ENCODE measurements around the gene RELN. TPM values are rescaled to one million over a fixed set of nuclear protein-coding genes. Genes with fewer than 3 reads are reported as not detected.

RELN gene
- total and polyA plus RNA-seq, 9 donors: 0.68 to 8.7 (median 2.7) TPM

DNA sequence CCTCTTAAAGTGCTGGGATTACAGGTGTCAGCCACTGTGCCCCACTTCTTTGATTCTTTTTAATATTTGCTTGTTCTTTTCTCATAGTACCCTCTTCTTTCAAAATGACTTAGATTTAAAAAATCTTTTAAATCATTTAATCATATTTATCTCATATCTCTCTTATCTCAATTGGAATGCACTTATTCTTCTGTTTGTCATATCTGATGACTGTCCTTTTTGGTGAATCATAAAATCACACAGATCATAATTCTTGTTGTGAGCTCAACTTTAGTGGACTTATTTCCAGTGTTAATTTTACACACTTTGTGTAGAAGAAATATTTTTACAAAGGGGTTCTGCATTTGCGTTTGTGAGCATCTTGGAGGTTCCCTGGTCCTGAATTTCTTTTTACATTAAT is 323.1 kb downstream of the RELN start:
- no peaks in the 10 kb centered on the region for H3K4me1 ChIP-seq (ENCODE audit: insufficient read depth)
- H3K27ac ChIP-seq: no peak overlapping the region
- intact Hi-C loops (cut with DNase I): no loop called here
- WGBS, 3 donors: 84 to 96% (median 88%) methylated on average over 1 of the region's 1 CpG
- no peaks in the 10 kb centered on the region for H3K9me3 ChIP-seq
- no peak for TF ChIP-seq POLR2A (IDR thresholded peaks at IDR 0.05)
- TF ChIP-seq EP300 (IDR thresholded peaks at IDR 0.05): no peak
- no peaks in the 10 kb centered on the region for H3K36me3 ChIP-seq
- no peak for DNase-seq
- H3K27me3 ChIP-seq: no peaks in the 10 kb centered on the region
- H3K4me3 ChIP-seq: no peak overlapping the region

DNA sequence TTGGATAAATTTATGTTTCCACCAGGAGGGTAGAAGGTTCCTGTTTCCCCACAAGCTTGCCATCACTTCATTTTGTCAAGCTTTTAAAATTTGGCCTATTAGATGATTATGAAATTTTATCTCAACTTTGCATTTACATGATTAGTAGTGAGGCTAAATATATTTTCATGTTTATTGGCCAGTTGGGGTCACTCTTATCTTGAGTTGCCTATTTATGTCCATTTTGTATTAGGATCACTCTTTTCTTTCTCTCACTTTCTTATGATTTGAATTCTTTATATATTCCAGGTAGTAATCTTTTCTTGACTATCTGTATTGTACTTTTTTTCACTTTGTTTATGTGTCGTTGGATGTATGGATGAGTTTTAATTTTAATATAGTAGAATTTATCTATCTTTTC is 324.9 kb downstream of the RELN start:
- no peak overlapping the region for H3K4me3 ChIP-seq
- no peak for DNase-seq
- intact Hi-C loops (cut with DNase I): no loop called here
- no peaks in the 10 kb centered on the region for H3K27me3 ChIP-seq
- no peaks in the 10 kb centered on the region for H3K9me3 ChIP-seq
- TF ChIP-seq, protein P1, sequence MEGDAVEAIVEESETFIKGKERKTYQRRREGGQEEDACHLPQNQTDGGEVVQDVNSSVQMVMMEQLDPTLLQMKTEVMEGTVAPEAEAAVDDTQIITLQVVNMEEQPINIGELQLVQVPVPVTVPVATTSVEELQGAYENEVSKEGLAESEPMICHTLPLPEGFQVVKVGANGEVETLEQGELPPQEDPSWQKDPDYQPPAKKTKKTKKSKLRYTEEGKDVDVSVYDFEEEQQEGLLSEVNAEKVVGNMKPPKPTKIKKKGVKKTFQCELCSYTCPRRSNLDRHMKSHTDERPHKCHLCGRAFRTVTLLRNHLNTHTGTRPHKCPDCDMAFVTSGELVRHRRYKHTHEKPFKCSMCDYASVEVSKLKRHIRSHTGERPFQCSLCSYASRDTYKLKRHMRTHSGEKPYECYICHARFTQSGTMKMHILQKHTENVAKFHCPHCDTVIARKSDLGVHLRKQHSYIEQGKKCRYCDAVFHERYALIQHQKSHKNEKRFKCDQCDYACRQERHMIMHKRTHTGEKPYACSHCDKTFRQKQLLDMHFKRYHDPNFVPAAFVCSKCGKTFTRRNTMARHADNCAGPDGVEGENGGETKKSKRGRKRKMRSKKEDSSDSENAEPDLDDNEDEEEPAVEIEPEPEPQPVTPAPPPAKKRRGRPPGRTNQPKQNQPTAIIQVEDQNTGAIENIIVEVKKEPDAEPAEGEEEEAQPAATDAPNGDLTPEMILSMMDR (IDR thresholded peaks at IDR 0.05): no peak
- TF ChIP-seq POLR2A (IDR thresholded peaks at IDR 0.05) (no peak), EP300 (IDR thresholded peaks at IDR 0.05) (no peak)
- H3K36me3 ChIP-seq: no peaks in the 10 kb centered on the region
- H3K27ac ChIP-seq: no peak overlapping the region
- WGBS, 3 donors: 79 to 83% (median 80%) methylated on average over 1 of the region's 1 CpG
- no peaks in the 10 kb centered on the region for H3K4me1 ChIP-seq (ENCODE audit: insufficient read depth)

DNA sequence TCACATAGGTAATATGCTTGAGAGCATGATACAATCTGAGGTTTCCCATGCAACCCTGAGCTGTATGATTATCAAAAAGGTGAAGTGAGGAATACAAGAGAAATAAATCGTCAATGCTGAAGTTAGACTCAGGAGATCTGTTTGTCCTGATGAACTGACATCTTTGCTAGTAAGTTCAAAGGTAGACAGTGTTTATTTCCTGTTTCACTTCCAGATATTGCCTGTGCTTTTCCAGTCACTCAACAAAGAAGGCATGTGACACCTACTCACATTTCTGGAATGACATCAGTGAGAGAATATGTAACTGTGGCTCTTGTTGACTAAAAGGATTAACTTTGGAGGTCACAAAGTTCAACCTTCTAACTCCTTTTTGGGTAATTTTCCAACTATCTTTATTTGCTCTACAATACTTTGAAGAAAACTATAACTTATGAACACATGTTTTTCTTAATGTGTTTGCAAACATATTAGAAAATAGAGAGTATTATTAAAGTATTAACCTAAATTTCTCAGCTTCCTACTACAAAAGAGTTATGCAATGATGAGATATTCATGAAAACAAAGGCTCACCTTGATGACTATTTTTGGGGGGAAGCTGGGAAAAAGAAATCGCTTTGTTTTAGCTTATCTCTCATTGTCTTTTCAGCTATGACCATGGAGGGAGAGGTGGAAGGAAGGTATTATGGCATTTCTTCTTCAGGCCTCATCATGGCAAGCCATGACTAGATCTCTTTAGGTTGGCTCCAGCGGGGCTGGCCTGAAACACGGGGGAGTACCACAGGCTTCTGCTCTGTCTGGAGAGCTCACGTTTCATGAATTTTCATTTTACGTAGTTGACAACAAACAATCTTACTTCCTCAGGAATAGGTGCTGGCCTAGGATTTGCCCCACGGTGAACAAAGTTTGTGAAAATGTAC is 328.7 kb downstream of the RELN start:
- no peak overlapping the region for H3K27ac ChIP-seq
- no peaks in the 10 kb centered on the region for H3K9me3 ChIP-seq
- 76 to 78% (median 77%) methylated on average over 7 of the region's 7 CpGs for WGBS, 3 donors
- intact Hi-C loops (cut with DNase I): no loop called here
- H3K27me3 ChIP-seq: no peaks in the 10 kb centered on the region
- no peaks in the 10 kb centered on the region for H3K4me1 ChIP-seq (ENCODE audit: insufficient read depth)
- TF ChIP-seq EP300 (IDR thresholded peaks at IDR 0.05): no peak
- TF ChIP-seq, protein P1 (IDR thresholded peaks at IDR 0.05): no peak
- TF ChIP-seq POLR2A (IDR thresholded peaks at IDR 0.05): no peak
- DNase-seq: no peak
- no peaks in the 10 kb centered on the region for H3K36me3 ChIP-seq
- no peak overlapping the region for H3K4me3 ChIP-seq

DNA sequence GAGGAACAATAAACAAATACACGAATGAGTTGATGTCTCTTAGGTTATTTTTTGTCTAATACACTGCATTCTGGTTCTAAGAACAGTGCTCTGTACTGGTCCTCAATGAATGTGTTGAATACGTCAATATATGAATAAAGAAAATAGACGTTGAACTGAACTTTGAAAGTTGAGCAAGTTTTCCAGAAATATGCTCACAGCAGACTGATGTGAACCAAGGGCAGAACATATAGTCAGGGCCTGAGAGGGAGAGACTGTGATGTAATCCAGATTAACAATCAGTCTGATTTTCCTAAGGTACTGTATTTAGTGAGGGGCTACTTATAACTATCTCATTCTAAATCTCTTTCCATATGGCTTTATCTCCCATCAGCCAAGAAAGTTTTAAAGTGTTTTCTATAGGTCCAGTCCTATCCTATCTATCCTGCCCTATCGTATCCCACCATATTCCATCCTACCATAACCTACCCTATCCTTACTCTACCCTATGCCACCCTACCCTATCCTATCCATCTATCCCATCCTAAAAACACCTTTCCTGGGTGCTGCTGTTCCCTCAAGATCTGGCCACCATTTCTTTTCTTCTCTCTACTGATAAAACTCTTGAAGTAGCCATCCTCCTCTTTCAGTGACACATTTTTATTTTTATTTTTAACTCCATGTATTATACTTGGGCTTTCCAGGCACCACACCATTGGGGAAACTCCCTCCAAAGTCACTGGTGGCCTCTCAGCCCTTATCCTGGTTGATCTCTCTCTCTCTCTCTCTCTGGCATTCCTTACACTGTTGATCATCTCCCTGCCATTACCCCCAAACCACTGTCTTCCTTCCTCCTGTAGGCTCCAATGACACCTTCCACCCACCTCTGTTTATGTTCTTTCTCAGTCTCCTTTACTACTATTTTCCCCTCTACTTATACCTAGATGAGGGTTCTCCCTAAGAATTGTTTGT is 331.1 kb downstream of the RELN start:
- intact Hi-C loops (cut with DNase I): no loop called here
- TF ChIP-seq POLR2A (IDR thresholded peaks at IDR 0.05) (no peak), EP300 (IDR thresholded peaks at IDR 0.05) (no peak)
- TF ChIP-seq, protein P1 (IDR thresholded peaks at IDR 0.05): no peak
- Histone ChIP-seq H3K9me3 (no peaks in the 10 kb centered on the region), H3K27ac (no peak overlapping the region), H3K4me3 (no peak overlapping the region), H3K36me3 (no peaks in the 10 kb centered on the region), H3K27me3 (no peaks in the 10 kb centered on the region), H3K4me1 (ENCODE audit: insufficient read depth) (no peaks in the 10 kb centered on the region)
- no peak for DNase-seq
- 80 to 82% (median 81%) methylated on average over 4 of the region's 4 CpGs for WGBS, 3 donors
